IMR-90 (cell line): ENCODE results near the gene CREB3L1. TPM values are rescaled to one million over a fixed set of nuclear protein-coding genes. Genes with fewer than 3 reads are reported as not detected.

Experiments used
- ATAC-seq: fragments of 200-7000 bp; cut with Tn5 transposase; 2 replicates; pipeline ENCODE4 v1.9.1; 2020; ENCODE audit warnings: low read depth, mild to moderate bottlenecking, moderate library complexity
- BruUV-seq: library from RNA; stranded (reverse); fragments of 400-500 nt; replicated peaks from 2 replicates; lab custom pipeline; 2021; lab: Mats Ljungman, UMichigan
- CTCF ChIA-PET: fragments of 300-600 bp; formaldehyde crosslinking; extraction: SDS; loops from one replicate; lab custom pipeline; 2021; ENCODE audit warnings: antibody characterized with exemption; lab: Yijun Ruan, JAX
- POLR2A ChIA-PET: fragments of 300-600 bp; sonication (Branson Sonifier 250); formaldehyde crosslinking; loops from one replicate; lab custom pipeline; 2022; ENCODE audit warnings: antibody characterized with exemption; ENCODE audit not compliant: unreplicated experiment; lab: Charles Lee
- DNase-seq: peaks from one replicate; pipeline ENCODE4 v3.0.0; 2013
- H2AFZ ChIP-seq: replicated peaks from 2 replicates; pipeline ENCODE3; 2013; ENCODE audit warnings: low read length, mild to moderate bottlenecking; ENCODE audit not compliant: poor library complexity
- H2AK5ac ChIP-seq: 2 replicates; pipeline ENCODE4 v1.6.1; 2013; ENCODE audit warnings: low read depth, low read length, inconsistent platforms
- H2AK9ac ChIP-seq: replicated peaks from 2 replicates; pipeline ENCODE3; 2013; ENCODE audit warnings: mild to moderate bottlenecking, low read depth, low read length, moderate library complexity; ENCODE audit not compliant: poor library complexity
- H2BK120ac ChIP-seq: 2 replicates; pipeline ENCODE4 v1.6.1; 2013; ENCODE audit warnings: low read depth, low read length, inconsistent platforms
- H2BK15ac ChIP-seq: 3 replicates; pipeline ENCODE4 v1.6.1; 2013; ENCODE audit warnings: low read depth, low read length, inconsistent platforms
- H2BK20ac ChIP-seq: 2 replicates; pipeline ENCODE4 v1.6.1; 2013; ENCODE audit warnings: low read depth, mild to moderate bottlenecking, inconsistent platforms, low read length, moderate library complexity
- H2BK5ac ChIP-seq: 2 replicates; pipeline ENCODE4 v1.6.1; 2013; ENCODE audit warnings: mild to moderate bottlenecking, low read depth, low read length, inconsistent platforms; ENCODE audit not compliant: poor library complexity, severe bottlenecking
- H3K14ac ChIP-seq: replicated peaks from 2 replicates; pipeline ENCODE4 v1.6.1; 2013; ENCODE audit warnings: low read depth, low read length, inconsistent platforms
- H3K18ac ChIP-seq: 2 replicates; pipeline ENCODE4 v1.6.1; 2013; ENCODE audit warnings: low read depth, low read length, control low read depth
- H3K23ac ChIP-seq: 2 replicates; pipeline ENCODE4 v1.6.1; 2013; ENCODE audit warnings: low read depth, low read length, inconsistent platforms
- H3K27ac ChIP-seq: 2 replicates; pipeline ENCODE4 v1.5.1; 2013; ENCODE audit warnings: mild to moderate bottlenecking, control low read depth, low read length; ENCODE audit not compliant: insufficient read depth
- H3K27me3 ChIP-seq: 2 replicates; pipeline ENCODE4 v1.6.1; 2013; ENCODE audit warnings: low read length; ENCODE audit not compliant: control insufficient read depth, insufficient read depth
- H3K36me3 ChIP-seq: 2 replicates; pipeline ENCODE4 v1.6.1; 2013; ENCODE audit warnings: low read length, mixed read lengths; ENCODE audit not compliant: control insufficient read depth, insufficient read depth
- H3K4ac ChIP-seq: 2 replicates; pipeline ENCODE4 v1.6.1; 2013; ENCODE audit warnings: low read depth, low read length, inconsistent platforms
- H3K4me1 ChIP-seq: 2 replicates; pipeline ENCODE4 v1.6.1; 2013; ENCODE audit warnings: low read length, mixed read lengths; ENCODE audit not compliant: control insufficient read depth, insufficient read depth
- H3K4me2 ChIP-seq: 2 replicates; pipeline ENCODE4 v1.6.1; 2013; ENCODE audit warnings: low read depth, mild to moderate bottlenecking, control low read depth, low read length, moderate library complexity
- H3K4me3 ChIP-seq: 2 replicates; pipeline ENCODE4 v1.5.1; 2013; ENCODE audit warnings: low read depth, mild to moderate bottlenecking, control low read depth, low read length, moderate library complexity; ENCODE audit not compliant: insufficient read depth
- H3K56ac ChIP-seq: 2 replicates; pipeline ENCODE4 v1.6.1; 2013; ENCODE audit warnings: low read length, inconsistent platforms; ENCODE audit not compliant: insufficient read depth; ENCODE audit errors: extremely low read depth
- H3K79me1 ChIP-seq, 2 experiments: 2 replicates each; pipeline ENCODE4 v1.6.1; 2013; ENCODE audit warnings: low read length in 2 of 2, inconsistent platforms in 1 of 2, low read depth in 1 of 2
- H3K9ac ChIP-seq: 2 replicates; pipeline ENCODE4 v1.6.1; 2013; ENCODE audit warnings: low read depth, low read length, control low read depth
- H3K9me1 ChIP-seq: 2 replicates; pipeline ENCODE4 v1.6.1; 2013; ENCODE audit warnings: low read length, inconsistent platforms; ENCODE audit not compliant: insufficient read depth
- H3K9me3 ChIP-seq: 2 replicates; pipeline ENCODE4 v1.6.1; 2013; ENCODE audit warnings: low read length; ENCODE audit not compliant: control insufficient read depth, insufficient read depth
- H4K20me1 ChIP-seq: 2 replicates; pipeline ENCODE4 v1.6.1; 2013; ENCODE audit warnings: low read length, inconsistent platforms; ENCODE audit not compliant: insufficient read depth
- H4K5ac ChIP-seq: 2 replicates; pipeline ENCODE4 v1.6.1; 2013; ENCODE audit warnings: mild to moderate bottlenecking, low read depth, low read length, control low read depth
- H4K8ac ChIP-seq, 2 experiments: 2 replicates each; pipeline ENCODE4 v1.6.1; 2013; ENCODE audit warnings: low read depth in 2 of 2, low read length in 2 of 2, control low read depth in 1 of 2, inconsistent platforms in 1 of 2
- H4K91ac ChIP-seq: 2 replicates; pipeline ENCODE4 v1.6.1; 2013; ENCODE audit warnings: low read depth, low read length, inconsistent platforms; ENCODE audit not compliant: insufficient read depth
- CTCF ChIP-seq: conservative IDR thresholded peaks from 2 replicates; pipeline ENCODE4 v1.5.1; 2012; ENCODE audit warnings: mild to moderate bottlenecking, low read depth, low read length, improper control_type of control experiment
- MAZ ChIP-seq: IDR thresholded peaks from 2 replicates; pipeline ENCODE4 v1.6.1; 2012; ENCODE audit warnings: low read depth, mild to moderate bottlenecking, low read length, improper control_type of control experiment, moderate library complexity, borderline replicate concordance
- MXI1 ChIP-seq: IDR thresholded peaks from 2 replicates; pipeline ENCODE4 v1.6.1; 2012; ENCODE audit warnings: low read depth, mild to moderate bottlenecking, low read length, moderate library complexity, borderline replicate concordance
- RAD21 ChIP-seq: IDR thresholded peaks from 2 replicates; pipeline ENCODE4 v1.6.1; 2012; ENCODE audit warnings: low read length, improper control_type of control experiment
- SMC3 ChIP-seq: fragments of 150-350 bp; IDR thresholded peaks from 2 replicates; pipeline ENCODE4 v1.6.1; 2016; ENCODE audit warnings: low read depth, mild to moderate bottlenecking, antibody characterized with exemption, low read length, moderate library complexity
- WGBS, 2 experiments: methylation state at CpG; one replicate each; pipeline versions ENCODE4 v1.1.5 to v1.1.7; 2013; ENCODE audit warnings: missing lambda C conversion rate in 2 of 2; ENCODE audit not compliant: insufficient read length in 1 of 2; ENCODE audit errors: extremely low coverage in 2 of 2; 5-methylcytosine and 5-hydroxymethylcytosine counted together
- dilution Hi-C: fragments of 300-500 bp; cut with HindIII; formaldehyde crosslinking; loops from one replicate; pipeline ENCODE4 v1.14.3; 2018; ENCODE audit warnings: low sequenced_read_pairs; ENCODE audit not compliant: unreplicated experiment
- in situ Hi-C: fragments of 300-500 bp; cut with MboI; formaldehyde crosslinking; loops from 3 replicates; pipeline ENCODE4 v1.14.3; 2019; ENCODE audit warnings: low sequenced_read_pairs, inconsistent platforms, mixed read lengths
- intact Hi-C: fragments of 100-400 bp; cut with micrococcal nuclease; formaldehyde crosslinking; loops from 2 replicates; pipeline ENCODE4 v1.10.0; 2022
- polyA plus RNA-seq, 3 experiments: library from polyadenylated mRNA; depleted of rRNA; stranded (reverse); fragments of >200 nt; gene quantifications; 2 replicates each; pipeline ENCODE4 v1.2.3, GENCODE V29; 2012; ENCODE audit warnings: low replicate concordance in 1 of 3
- total RNA-seq: library from RNA; depleted of rRNA; stranded (reverse); fragments of >200 nt; gene quantifications from 2 replicates; pipeline ENCODE4 v1.2.3, GENCODE V29; 2012

The CREB3L1 gene
- total and polyA plus RNA-seq, 2 of the 4 experiments (the other 2 are of a cell fraction): 8.1 to 82.3 TPM

DNA sequence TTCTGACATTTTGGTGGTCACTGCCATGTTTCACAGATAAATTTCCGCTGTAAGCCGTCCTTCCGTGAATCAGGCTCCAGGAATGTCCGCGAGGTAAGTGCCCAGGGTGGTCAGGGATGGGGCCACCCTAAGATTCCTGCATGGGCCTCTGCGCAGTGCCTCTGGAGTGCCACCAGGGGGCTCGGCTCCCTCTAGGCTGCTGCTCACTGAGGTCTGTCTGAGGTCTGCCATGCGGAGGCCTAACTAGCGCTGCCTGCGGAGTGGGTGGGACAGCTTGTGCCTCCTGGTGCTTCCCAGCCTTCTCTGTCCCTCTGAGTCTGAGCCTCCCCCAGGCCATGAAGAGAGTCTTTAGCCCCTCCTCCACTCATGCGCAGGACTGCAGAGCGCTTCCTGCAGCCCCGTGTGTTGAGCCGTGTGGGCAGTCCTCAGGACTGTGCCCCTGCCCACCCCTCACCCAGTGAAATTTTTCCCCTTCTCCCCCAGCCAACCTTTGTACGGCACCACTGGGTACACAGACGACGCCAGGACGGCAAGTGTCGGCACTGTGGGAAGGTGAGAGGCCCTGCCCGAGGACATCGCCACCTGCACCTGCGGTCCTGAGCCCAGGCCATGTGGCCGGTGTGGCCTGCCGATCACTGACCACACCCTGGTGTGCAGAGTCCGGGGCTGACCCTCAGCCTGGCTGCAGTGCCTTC lies 92.1 kb downstream of the CREB3L1 start:
- H3K9ac ChIP-seq: no peak overlapping the region; the same call in 1 of the 2 replicates
- H3K36me3 ChIP-seq: peaks cover 24% of the 10 kb centered on the region; the same call in 1 of the 2 replicates
- H3K9me3 ChIP-seq: no peaks in the 10 kb centered on the region
- no peak overlapping the region for H3K18ac ChIP-seq
- ATAC-seq (peak; percentile 90), DNase-seq (peak; percentile 77)
- peaks cover 0 to 35% of the 10 kb centered on the region in 2 experiments; a peak in 3 of 4 replicates for H3K79me1 ChIP-seq
- H2BK120ac ChIP-seq: no peak overlapping the region
- 0 out of 2 replicates have a peak overlapping the region, but pooled peaks have one; percentile 7 for H3K14ac ChIP-seq
- no peak overlapping the region for H4K8ac ChIP-seq
- peaks cover 12% of the 10 kb centered on the region for H4K20me1 ChIP-seq
- no TSS peak for BruUV-seq
- H3K9me1 ChIP-seq: 0 out of 2 replicates have a peak, but pooled peaks cover 4% of the 10 kb centered on the region
- H2AFZ ChIP-seq: peak overlapping the region; percentile 54
- WGBS, 2 experiments: 37% methylated on average over 14 of the region's 25 CpGs; no CpG with 5 or more reads in 1 of the 2 experiments
- H3K4me3 ChIP-seq: no peak overlapping the region
- no peak overlapping the region for H4K5ac ChIP-seq
- H3K4me1 ChIP-seq: peaks cover 10% of the 10 kb centered on the region; the same call in 1 of the 2 replicates
- ChIA-PET POLR2A (no interaction called here), CTCF (no interaction called here)
- dilution Hi-C loops: no loop called here
- 0 out of 2 replicates have a peak overlapping the region, but pooled peaks have one; percentile 59 for H3K4ac ChIP-seq
- H2AK9ac ChIP-seq: peak overlapping the region; percentile 68
- H2BK15ac ChIP-seq: no peak overlapping the region
- no peak overlapping the region for H4K91ac ChIP-seq
- no peak overlapping the region for H2AK5ac ChIP-seq
- no peaks in the 10 kb centered on the region for H3K27me3 ChIP-seq
- no peak overlapping the region for H2BK5ac ChIP-seq
- in situ Hi-C loops: no loop called here
- H3K4me2 ChIP-seq: no peak overlapping the region
- intact Hi-C loops: loop anchor here (1.0 to 2.0 kb wide), 3 partner anchors 16 to 169 kb away; no protein-coding TSS in a partner anchor
- no peak overlapping the region for H3K56ac ChIP-seq
- H3K23ac ChIP-seq: no peak overlapping the region
- peak; percentile 67 for TF ChIP-seq RAD21
- no peak for TF ChIP-seq MAZ
- peak; percentile 83 for TF ChIP-seq SMC3
- TF ChIP-seq MXI1: peak; percentile 59; the same call in 1 of the 2 replicates
- TF ChIP-seq CTCF: peak; percentile 87
- no peak overlapping the region for H2BK20ac ChIP-seq
- no peak overlapping the region for H3K27ac ChIP-seq
